Retinal pigment epithelial cell (primary cell): ENCODE data around the gene ZCWPW2.

Source experiments
- DNase-seq: peaks from one replicate; pipeline ENCODE4 v3.0.0-alpha.2; 2010; ENCODE audit warnings: low read depth
- H3K4me3 ChIP-seq: 2 replicates; pipeline ENCODE4 v1.5.1; 2011; ENCODE audit warnings: mild to moderate bottlenecking, low read length, control low read depth, moderate library complexity
- CTCF ChIP-seq: conservative IDR thresholded peaks from 2 replicates; pipeline ENCODE4 v1.5.1; 2011; ENCODE audit warnings: low read depth, low read length, control low read depth, inconsistent platforms

The ZCWPW2 gene

GRCh38 chr3:28317438-28318022, 31.0 kb upstream of the ZCWPW2 start:
- DNase-seq = no peak
- H3K4me3 ChIP-seq = no peak overlapping the region
- peak; percentile 76 for TF ChIP-seq CTCF

- no peak for TF ChIP-seq CTCF
- no peak for DNase-seq
- no peak overlapping the region for H3K4me3 ChIP-seq
These were observed 27.5 kb upstream of the ZCWPW2 start for GRCh38 chr3:28320981-28321380.

- H3K4me3 ChIP-seq = no peak overlapping the region
- no peak for TF ChIP-seq CTCF
- DNase-seq = no peak
These were observed 26.1 kb upstream of the ZCWPW2 start for GRCh38 chr3:28322464-28322863.

GRCh38 chr3:28326458-28326926, 22.0 kb upstream of the ZCWPW2 start:
- DNase-seq = no peak
- no peak overlapping the region for H3K4me3 ChIP-seq
- TF ChIP-seq CTCF = no peak

- DNase-seq = no peak
- no peak overlapping the region for H3K4me3 ChIP-seq
- TF ChIP-seq CTCF = peak; percentile 36
These were observed 20.1 kb upstream of the ZCWPW2 start for GRCh38 chr3:28328188-28329151.

GRCh38 chr3:28334552-28334951, 14.0 kb upstream of the ZCWPW2 start:
- no peak for TF ChIP-seq CTCF
- H3K4me3 ChIP-seq = no peak overlapping the region
- DNase-seq = no peak
